ENCODE data around the gene WNT11. TPM values are rescaled to one million over a fixed set of nuclear protein-coding genes. Genes with fewer than 3 reads are reported as not detected.

WNT11 gene
- total RNA-seq, 5 donors from 2014 or later (not counting 1 experiment from before 2014, with no cell fraction given): 0.47 to 1.3 (median 0.89) TPM; not detected in 1

GRCh38 chr11:76157891-76158290 is 48.4 kb downstream of the WNT11 start:
- no peak for DNase-seq
- Histone ChIP-seq H3K27ac (ENCODE audit: low read length) (no peak overlapping the region), H3K27me3 (replicated peaks in 1 of 2; ENCODE audit: control insufficient read depth in 2 of 2, extremely low read depth in 1 of 2, insufficient read depth in 2 of 2, low read length in 1 of 2) (peaks cover 0 to 18% of the 10 kb centered on the region in 2 experiments), H3K4me1 (ENCODE audit: control insufficient read depth in 1 of 2, extremely low read depth in 1 of 2, insufficient read depth in 2 of 2, low read length in 2 of 2) (peaks cover 0 to 16% of the 10 kb centered on the region in 2 experiments), H3K36me3 (ENCODE audit: control insufficient read depth in 2 of 2, extremely low read depth in 1 of 2, insufficient read depth in 1 of 2, low read length in 1 of 2) (no peaks in the 10 kb centered on the region), H3K4me3 (ENCODE audit: control insufficient read depth in 1 of 2, extremely low read depth in 1 of 2, low read length in 1 of 2) (no peak overlapping the region), H3K9me3 (no peaks in the 10 kb centered on the region)
- Mint-ChIP-seq H3K9me3 (no peaks in the 10 kb centered on the region), H3K4me1 (peaks cover 9 to 11% (median 10%) of the 10 kb centered on the region in 3 donors), H3K27me3 (peaks cover 1 to 6% of the 10 kb centered on the region in 2 donors), H3K27ac (no peak overlapping the region), H3K4me3 (no peak overlapping the region), H3K36me3 (no peaks in the 10 kb centered on the region)
- WGBS (ENCODE audit: insufficient coverage): 90% methylated on average over 4 of the region's 7 CpGs
- CTCF ChIA-PET: no interaction called here
- POLR2A ChIA-PET: no interaction called here
- ATAC-seq (replicated peaks in 1 of 4): no peak

GRCh38 chr11:76156971-76157427 is 49.3 kb downstream of the WNT11 start:
- no peaks in the 10 kb centered on the region for H3K9me3 ChIP-seq
- Mint-ChIP-seq H3K4me3 (no peak overlapping the region), H3K36me3 (no peaks in the 10 kb centered on the region), H3K9me3 (no peaks in the 10 kb centered on the region), H3K27me3 (peaks cover 1 to 11% of the 10 kb centered on the region in 2 donors), H3K4me1 (peaks cover 18 to 19% (median 19%) of the 10 kb centered on the region in 3 donors), H3K27ac (no peak overlapping the region)
- ATAC-seq (replicated peaks in 1 of 4): no peak
- no peak overlapping the region for H3K4me3 ChIP-seq (ENCODE audit: control insufficient read depth in 1 of 2, extremely low read depth in 1 of 2, low read length in 1 of 2)
- POLR2A ChIA-PET: no interaction called here
- 82% methylated on average over 12 of the region's 12 CpGs for WGBS (ENCODE audit: insufficient coverage)
- CTCF ChIA-PET: no interaction called here
- no peaks in the 10 kb centered on the region for H3K36me3 ChIP-seq (ENCODE audit: control insufficient read depth in 2 of 2, extremely low read depth in 1 of 2, insufficient read depth in 1 of 2, low read length in 1 of 2)
- H3K27me3 ChIP-seq (replicated peaks in 1 of 2; ENCODE audit: control insufficient read depth in 2 of 2, extremely low read depth in 1 of 2, insufficient read depth in 2 of 2, low read length in 1 of 2): peaks cover 0 to 17% of the 10 kb centered on the region in 2 experiments
- H3K27ac ChIP-seq (ENCODE audit: low read length): no peak overlapping the region
- peaks cover 0 to 25% of the 10 kb centered on the region in 2 experiments for H3K4me1 ChIP-seq (ENCODE audit: control insufficient read depth in 1 of 2, extremely low read depth in 1 of 2, insufficient read depth in 2 of 2, low read length in 2 of 2)
- no peak for DNase-seq

GRCh38 chr11:76155500-76156227 is 50.6 kb downstream of the WNT11 start:
- Mint-ChIP-seq H3K4me1 (peaks cover 20 to 25% (median 24%) of the 10 kb centered on the region in 3 donors), H3K9me3 (no peaks in the 10 kb centered on the region), H3K27me3 (peaks cover 1 to 13% of the 10 kb centered on the region in 2 donors), H3K36me3 (no peaks in the 10 kb centered on the region), H3K27ac (no peak overlapping the region), H3K4me3 (no peak overlapping the region)
- DNase-seq (no peak), ATAC-seq (replicated peaks in 1 of 4) (no peak)
- no peak overlapping the region for H3K4me3 ChIP-seq (ENCODE audit: control insufficient read depth in 1 of 2, extremely low read depth in 1 of 2, low read length in 1 of 2)
- H3K4me1 ChIP-seq (ENCODE audit: control insufficient read depth in 1 of 2, extremely low read depth in 1 of 2, insufficient read depth in 2 of 2, low read length in 2 of 2): peaks cover 0 to 26% of the 10 kb centered on the region in 2 experiments
- no peaks in the 10 kb centered on the region for H3K36me3 ChIP-seq (ENCODE audit: control insufficient read depth in 2 of 2, extremely low read depth in 1 of 2, insufficient read depth in 1 of 2, low read length in 1 of 2)
- H3K27ac ChIP-seq (ENCODE audit: low read length): no peak overlapping the region
- H3K9me3 ChIP-seq: no peaks in the 10 kb centered on the region
- POLR2A ChIA-PET: interaction anchor here in 1 of 2 donors (0.6 kb wide), 1 partner anchor 1838 kb away, joined by 3 read pairs; no protein-coding TSS in a partner anchor
- peaks cover 0 to 14% of the 10 kb centered on the region in 2 experiments for H3K27me3 ChIP-seq (replicated peaks in 1 of 2; ENCODE audit: control insufficient read depth in 2 of 2, extremely low read depth in 1 of 2, insufficient read depth in 2 of 2, low read length in 1 of 2)
- CTCF ChIA-PET: interaction anchor here in 1 of 2 donors (0.7 to 1.3 kb wide), 2 partner anchors 259 to 628 kb away, joined by 3 to 4 read pairs; no protein-coding TSS in a partner anchor
- WGBS (ENCODE audit: insufficient coverage): 79% methylated on average over 8 of the region's 11 CpGs

- Mint-ChIP-seq H3K9me3 (no peaks in the 10 kb centered on the region), H3K36me3 (no peaks in the 10 kb centered on the region), H3K4me3 (peak overlapping the region in 2 of 3 donors; percentile 66 to 79), H3K27me3 (peaks cover 1 to 13% of the 10 kb centered on the region in 2 donors), H3K4me1 (peaks cover 20 to 25% (median 24%) of the 10 kb centered on the region in 3 donors), H3K27ac (peak overlapping the region in 1 of 2 donors; percentile 34)
- peaks cover 0 to 10% of the 10 kb centered on the region in 2 experiments for H3K27me3 ChIP-seq (replicated peaks in 1 of 2; ENCODE audit: control insufficient read depth in 2 of 2, extremely low read depth in 1 of 2, insufficient read depth in 2 of 2, low read length in 1 of 2)
- H3K36me3 ChIP-seq (ENCODE audit: control insufficient read depth in 2 of 2, extremely low read depth in 1 of 2, insufficient read depth in 1 of 2, low read length in 1 of 2): no peaks in the 10 kb centered on the region
- POLR2A ChIA-PET: no interaction called here
- CTCF ChIA-PET: interaction anchor here in 1 of 2 donors (2.8 kb wide), 1 partner anchor 257 kb away, joined by 29 read pairs; no protein-coding TSS in a partner anchor
- H3K4me3 ChIP-seq (ENCODE audit: control insufficient read depth in 1 of 2, extremely low read depth in 1 of 2, low read length in 1 of 2): no peak overlapping the region
- peaks cover 0 to 26% of the 10 kb centered on the region in 2 experiments for H3K4me1 ChIP-seq (ENCODE audit: control insufficient read depth in 1 of 2, extremely low read depth in 1 of 2, insufficient read depth in 2 of 2, low read length in 2 of 2)
- H3K27ac ChIP-seq (ENCODE audit: low read length): no peak overlapping the region
- 80% methylated on average over 2 of the region's 6 CpGs for WGBS (ENCODE audit: insufficient coverage)
- no peak for DNase-seq
- H3K9me3 ChIP-seq: no peaks in the 10 kb centered on the region
- ATAC-seq (replicated peaks in 1 of 4): no peak
Measured at GRCh38 chr11:76153571-76153923, 52.8 kb downstream of the WNT11 start.

GRCh38 chr11:76152741-76153570 is 53.3 kb downstream of the WNT11 start:
- DNase-seq (peak in 8 of 35 experiments; percentile 6 to 50 (median 14)), ATAC-seq (replicated peaks in 1 of 4) (peak in 2 of 4 experiments; percentile 31 to 38)
- Mint-ChIP-seq H3K4me3 (peak overlapping the region; percentile 66 to 79 (median 69)), H3K27ac (peak overlapping the region in 1 of 2 donors; percentile 34), H3K36me3 (no peaks in the 10 kb centered on the region), H3K27me3 (peaks cover 0 to 13% of the 10 kb centered on the region in 2 donors), H3K4me1 (peaks cover 20 to 25% (median 24%) of the 10 kb centered on the region in 3 donors), H3K9me3 (no peaks in the 10 kb centered on the region)
- H3K4me1 ChIP-seq (ENCODE audit: control insufficient read depth in 1 of 2, extremely low read depth in 1 of 2, insufficient read depth in 2 of 2, low read length in 2 of 2): peaks cover 0 to 26% of the 10 kb centered on the region in 2 experiments
- H3K27me3 ChIP-seq (replicated peaks in 1 of 2; ENCODE audit: control insufficient read depth in 2 of 2, extremely low read depth in 1 of 2, insufficient read depth in 2 of 2, low read length in 1 of 2): peaks cover 0 to 10% of the 10 kb centered on the region in 2 experiments
- POLR2A ChIA-PET: no interaction called here
- no peak overlapping the region for H3K27ac ChIP-seq (ENCODE audit: low read length)
- H3K36me3 ChIP-seq (ENCODE audit: control insufficient read depth in 2 of 2, extremely low read depth in 1 of 2, insufficient read depth in 1 of 2, low read length in 1 of 2): no peaks in the 10 kb centered on the region
- no peaks in the 10 kb centered on the region for H3K9me3 ChIP-seq
- WGBS (ENCODE audit: insufficient coverage): 49% methylated on average over 7 of the region's 13 CpGs
- CTCF ChIA-PET: interaction anchor here (0.5 to 2.8 kb wide), 10 partner anchors 8 to 610 kb away, joined by 3 to 29 read pairs (median 6); no protein-coding TSS in a partner anchor
- peak overlapping the region; percentile 35 to 72 for H3K4me3 ChIP-seq (ENCODE audit: control insufficient read depth in 1 of 2, extremely low read depth in 1 of 2, low read length in 1 of 2)

Data from T-cell (primary cell).